K562 (cell line): ENCODE data around the gene RNF213. TPM values are rescaled to one million over a fixed set of nuclear protein-coding genes. Genes with fewer than 3 reads are reported as not detected.

ENCODE experiments used
- CBX2 ChIP-seq: fragments of 200-600 bp; sonication (generic); IDR thresholded peaks from one replicate; pipeline ENCODE4 v1.6.1; 2012; ENCODE audit warnings: mild to moderate bottlenecking, low read length, inconsistent platforms; ENCODE audit not compliant: insufficient read depth, poor library complexity, severe bottlenecking
- CEBPB ChIP-seq: fragments of 450-650 bp; IDR thresholded peaks from 2 replicates; pipeline ENCODE4 v1.6.1; 2016; ENCODE audit warnings: missing genetic modification characterization, missing compliant biosample characterization
- CHD2 ChIP-seq: IDR thresholded peaks from 2 replicates; pipeline ENCODE4 v1.6.1; 2011; ENCODE audit warnings: low read depth, low read length
- ETS1 ChIP-seq: conservative IDR thresholded peaks from 2 replicates; pipeline ENCODE4 v1.6.1; 2011; ENCODE audit warnings: low read depth, mild to moderate bottlenecking, low read length; ENCODE audit not compliant: control insufficient read depth
- FOS ChIP-seq: IDR thresholded peaks from 3 replicates; pipeline ENCODE4 v1.6.1; 2011; ENCODE audit not compliant: insufficient read length; ENCODE audit errors: extremely low read depth
- FOXA1 ChIP-seq: fragments of 450-650 bp; IDR thresholded peaks from 2 replicates; pipeline ENCODE4 v1.6.1; 2016; ENCODE audit warnings: mild to moderate bottlenecking, borderline replicate concordance
- FOXP4 ChIP-seq: sonication (generic); formaldehyde crosslinking; IDR thresholded peaks from 2 replicates; pipeline ENCODE4 v1.8.0; 2022; ENCODE audit warnings: mild to moderate bottlenecking, missing genetic modification reagents, borderline replicate concordance
- HDAC2 ChIP-seq: fragments of 450-650 bp; IDR thresholded peaks from 2 replicates; pipeline ENCODE4 v1.6.1; 2016; ENCODE audit warnings: mild to moderate bottlenecking
- MIER1 ChIP-seq: fragments of 450-650 bp; IDR thresholded peaks from 2 replicates; pipeline ENCODE4 v1.6.1; 2016; ENCODE audit warnings: antibody characterized with exemption, mild to moderate bottlenecking, low read depth
- MYC ChIP-seq, 2 experiments: fragments of 250-450 bp in 1 of 2; sonication (Bioruptor Pico) in 1 of 2; IDR thresholded peaks; 2 replicates each; pipeline versions ENCODE4 v1.5.1 to v1.6.1; 2012 to 2021; ENCODE audit warnings: low read depth in 2 of 2, borderline replicate concordance in 1 of 2, improper control_type of control experiment in 1 of 2, low read length in 1 of 2, mild to moderate bottlenecking in 1 of 2, moderate library complexity in 1 of 2
- POLR2H ChIP-seq: IDR thresholded peaks from 2 replicates; pipeline ENCODE4 v1.6.1; 2016; ENCODE audit warnings: missing genetic modification characterization, low read depth, mild to moderate bottlenecking, control low read depth, missing compliant biosample characterization, moderate library complexity
- SFPQ ChIP-seq: fragments of 200-400 bp; formaldehyde crosslinking; IDR thresholded peaks from 2 replicates; pipeline ENCODE4 v1.6.1; 2017; ENCODE audit warnings: mild to moderate bottlenecking, low read depth, low read length, moderate library complexity
- SMAD3 ChIP-seq: fragments of 450-650 bp; formaldehyde crosslinking; conservative IDR thresholded peaks from 2 replicates; pipeline ENCODE4 v1.4.0; 2020; ENCODE audit warnings: mild to moderate bottlenecking
- SREBF1 ChIP-seq: fragments of 150-350 bp; IDR thresholded peaks from 2 replicates; pipeline ENCODE4 v1.6.1; 2014; ENCODE audit warnings: antibody characterized with exemption, low read depth, low read length, borderline replicate concordance
- ZEB2 ChIP-seq: fragments of 450-650 bp; IDR thresholded peaks from 2 replicates; pipeline ENCODE4 v1.6.1; 2016
- ZKSCAN3 ChIP-seq: fragments of 250-450 bp; sonication (Bioruptor Pico); IDR thresholded peaks from 2 replicates; pipeline ENCODE4 v1.4.0; 2020
- ZNF12 ChIP-seq: sonication (generic); formaldehyde crosslinking; IDR thresholded peaks from 2 replicates; pipeline ENCODE4 v1.4.0; 2020; ENCODE audit warnings: mild to moderate bottlenecking, missing genetic modification reagents
- ZNF232 ChIP-seq: sonication (generic); formaldehyde crosslinking; IDR thresholded peaks from 2 replicates; pipeline ENCODE4 v1.8.0; 2022; ENCODE audit warnings: mild to moderate bottlenecking, missing genetic modification reagents
- ZNF239 ChIP-seq: fragments of 250-450 bp; sonication (Bioruptor Pico); IDR thresholded peaks from 2 replicates; pipeline ENCODE4 v1.4.0; 2020; ENCODE audit warnings: mild to moderate bottlenecking
- ZNF263 ChIP-seq: sonication (generic); formaldehyde crosslinking; IDR thresholded peaks from 2 replicates; pipeline ENCODE4 v1.8.0; 2022; ENCODE audit warnings: mild to moderate bottlenecking, missing genetic modification reagents, borderline replicate concordance
- ZNF431 ChIP-seq: sonication (generic); formaldehyde crosslinking; IDR thresholded peaks from 2 replicates; pipeline ENCODE4 v1.8.0; 2022; ENCODE audit warnings: mild to moderate bottlenecking, missing genetic modification reagents
- ZNF589 ChIP-seq: fragments of 200-800 bp; sonication (Bioruptor generic); IDR thresholded peaks from 2 replicates; pipeline ENCODE4 v1.6.1; 2016; ENCODE audit warnings: low read depth, missing genetic modification characterization, missing compliant biosample characterization
- polyA plus RNA-seq, 8 experiments: library from polyadenylated mRNA; depleted of rRNA in 4 of 8; stranded (reverse) in 5 of 8; unstranded in 3 of 8; fragments of >200 nt; fragmentation: Nextera tagmentation in 2 of 8; fragmentation: Illumina TruSeq in 1 of 8; extraction: Ambion mirVana in 2 of 8; extraction: Trizol in 1 of 8; gene quantifications; 2 replicates each; pipeline versions ENCODE4 v1.2.1 to v1.2.3, GENCODE V29; 2011 to 2014; ENCODE audit warnings: inconsistent platforms in 1 of 8, missing spikeins in 1 of 8
- total RNA-seq, 7 experiments: library from RNA; depleted of rRNA in 6 of 7; stranded (reverse); fragments of >200 nt in 6 of 7; fragmentation: Illumina TruSeq in 2 of 7; extraction: Trizol in 2 of 7; gene quantifications; 2 replicates each; pipeline versions ENCODE4 v1.2.1 to v1.2.3, GENCODE V29; 2011 to 2021; ENCODE audit warnings: low replicate concordance in 1 of 7

Gene RNF213
- total and polyA plus RNA-seq, 9 of the 15 experiments (the other 6 are each of a cell fraction or from before 2014, with no cell fraction given), result 5.3 to 33.6 (median 17.9) TPM

GRCh38 chr17:80220054-80220735 is 40.5 kb upstream of the RNF213 start, which contains the start of the genes SGSH and SLC26A11 (continued):
- TF ChIP-seq SFPQ (no peak), FOXA1 (no peak), ZKSCAN3 (no peak), CBX2 (no peak), CEBPB (no peak), SMAD3 (no peak), ZNF431 (CRISPR knock-in tag) (no peak), ZNF232 (CRISPR knock-in tag) (no peak), ZNF239 (CRISPR knock-in tag) (no peak), FOXP4 (CRISPR knock-in tag) (no peak), HDAC2 (no peak), POLR2H (tag) (no peak), CHD2 (no peak), ETS1 (no peak), ZNF589 (no peak), SREBF1 (no peak), ZEB2 (no peak), FOS (no peak), MYC (IDR thresholded peaks at IDR 0.05; ENCODE audit: low read depth, low read length) (0 out of 2 replicates have a peak, but pooled peaks have one; percentile 18), MYC (CRISPR knock-in tag; IDR thresholded peaks at IDR 0.05; ENCODE audit: borderline replicate concordance, low read depth) (no peak), MIER1 (no peak), ZNF12 (CRISPR knock-in tag) (no peak), ZNF263 (0 out of 2 replicates have a peak, but pooled peaks have one; percentile 24)
